T-helper 22 cell (primary cell): ENCODE data around the gene SLC36A3.
"Not testable (repeated sequence)": the region's sequence is repeated elsewhere in the genome, so short reads cannot be mapped to it uniquely, and the experiment has no call there.

Experiments used
- DNase-seq: peaks from one replicate; pipeline ENCODE4 v3.0.0-alpha.2; 2020; ENCODE audit warnings: low read depth

The SLC36A3 gene

GRCh38 chr5:151258816-151259215, 44.8 kb downstream of the SLC36A3 start:
- DNase-seq = no peak

GRCh38 chr5:151258201-151258611, 45.4 kb downstream of the SLC36A3 start:
- no peak for DNase-seq

GRCh38 chr5:151257731-151258181, 45.8 kb downstream of the SLC36A3 start:
- DNase-seq = no peak

GRCh38 chr5:151255621-151256286, 47.8 kb downstream of the SLC36A3 start:
- no peak for DNase-seq

GRCh38 chr5:151254990-151255389, 48.6 kb downstream of the SLC36A3 start:
- DNase-seq = not testable (repeated sequence)

GRCh38 chr5:151254556-151254955, 49.0 kb downstream of the SLC36A3 start:
- DNase-seq = no peak

GRCh38 chr5:151253605-151253950, 50.0 kb downstream of the SLC36A3 start:
- DNase-seq = no peak

GRCh38 chr5:151252762-151253604, 50.6 kb downstream of the SLC36A3 start, which contains the start of gene GM2A:
TSS of gene GM2A (plus strand) at chr5:151253185. CDS start at chr5:151253217, 32 bp downstream.
- DNase-seq = peak; percentile 98

- no peak for DNase-seq
Measured at GRCh38 chr5:151251621-151252020, 51.9 kb downstream of the SLC36A3 start.

- peak; percentile 11 for DNase-seq
Measured at GRCh38 chr5:151251001-151251551, 52.5 kb downstream of the SLC36A3 start.

- DNase-seq = no peak
Measured at GRCh38 chr5:151250346-151251000, 53.1 kb downstream of the SLC36A3 start.

- no peak for DNase-seq
Measured at GRCh38 chr5:151249281-151249680, 54.3 kb downstream of the SLC36A3 start.

GRCh38 chr5:151248651-151249050, 54.9 kb downstream of the SLC36A3 start:
- no peak for DNase-seq

GRCh38 chr5:151245680-151246219, 57.8 kb downstream of the SLC36A3 start:
- no peak for DNase-seq

- no peak for DNase-seq
Measured at GRCh38 chr5:151244206-151244605, 59.4 kb downstream of the SLC36A3 start.

GRCh38 chr5:151243564-151243963, 60.0 kb downstream of the SLC36A3 start:
- DNase-seq = no peak

GRCh38 chr5:151243127-151243526, 60.4 kb downstream of the SLC36A3 start:
- DNase-seq = no peak

GRCh38 chr5:151240924-151241635, 62.5 kb downstream of the SLC36A3 start:
- DNase-seq = no peak

GRCh38 chr5:151240268-151240835, 63.2 kb downstream of the SLC36A3 start:
- not testable (repeated sequence) for DNase-seq

- no peak for DNase-seq
Measured at GRCh38 chr5:151239237-151239861, 64.2 kb downstream of the SLC36A3 start.

- no peak for DNase-seq
Measured at GRCh38 chr5:151238303-151238741, 65.2 kb downstream of the SLC36A3 start.
